OCI-LY3 (cell line): Measurements from ENCODE around the gene ESR1.

Experiments used
- CTCF ChIP-seq: fragments of 200-600, 300-600 bp; sonication (generic); IDR thresholded peaks from 2 replicates; pipeline ENCODE4 v1.5.1; 2014; ENCODE audit warnings: antibody characterized with exemption, low read length, low read depth
- EZH2phosphoT487 ChIP-seq: fragments of 200-600 bp; shearing (Covaris generic); IDR thresholded peaks from 2 replicates; pipeline ENCODE4 v1.6.1; 2018; ENCODE audit warnings: antibody characterized with exemption, mixed run types, low read depth

- TF ChIP-seq CTCF (no peak), EZH2phosphoT487 (no peak)
Measured at GRCh38 chr6:152151920-152152319, 344.4 kb downstream of the ESR1 start.
